ENCODE measurements around the gene NUCB2. TPM values are rescaled to one million over a fixed set of nuclear protein-coding genes. Genes with fewer than 3 reads are reported as not detected.

NUCB2 gene
- total and polyA plus RNA-seq, 10 of the 15 experiments (the other 5 are each of a cell fraction or from before 2014, with no cell fraction given), result 16.0 to 74.1 (median 52.1) TPM

- intact Hi-C loops (cut with micrococcal nuclease; ENCODE audit: unreplicated experiment), result loop anchor here (1.0 to 5.0 kb wide), 4 partner anchors 68 to 275 kb away; partner anchors contain the start of gene NCR3LG1
- in situ Hi-C loops (cut with MboI), result loop anchor here (5.0 kb wide), 1 partner anchor 278 kb away; no protein-coding TSS in a partner anchor
- SMC1A ChIA-PET (ENCODE audit: uncharacterized antibody, unreplicated experiment), result interaction anchor here (0.7 to 2.1 kb wide), 18 partner anchors 13 to 444 kb away, joined by 3 to 15 read pairs (median 4); partner anchors contain the start of genes KCNJ11, NUCB2 and PIK3C2A
- whole genome bisulfite sequencing (ENCODE audit: insufficient coverage, insufficient replicate concordance, low lambda C conversion rate, missing lambda C conversion rate), result 61% methylated on average over 7 of the region's 7 CpGs
- no peak overlapping the region for H3K9ac ChIP-seq (ENCODE audit: control insufficient read depth, insufficient read depth, low read length)
- POLR2A ChIA-PET, result interaction anchor here (1.1 kb wide), 1 partner anchor 48 kb away, joined by 3 read pairs; no protein-coding TSS in a partner anchor
- no peak for FAIRE-seq
- ATAC-seq, result no peak; the same call in 2 of the 3 replicates
- no peak for TF ChIP-seq BMI1 (IDR thresholded peaks at IDR 0.05; ENCODE audit: borderline replicate concordance)
- no TSS peak for BruUV-seq (replicated peaks)
- CTCF ChIA-PET, result interaction anchor here (0.7 to 3.0 kb wide), 41 partner anchors 8 to 502 kb away, joined by 3 to 40 read pairs (median 5); partner anchors contain the start of gene NUCB2
- no peak overlapping the region for H3K27ac ChIP-seq (ENCODE audit: control insufficient read depth, insufficient read depth)
- no peaks in the 10 kb centered on the region for H3K79me2 ChIP-seq (ENCODE audit: control insufficient read depth, insufficient read depth, low read length)
- no peak overlapping the region for H3K4me2 ChIP-seq (ENCODE audit: control insufficient read depth, insufficient read depth)
- DNase-seq (ENCODE audit: low read depth, low spot score), result no peak
- no peak overlapping the region for H3K4me3 ChIP-seq
- H2AFZ ChIP-seq (ENCODE audit: control insufficient read depth, low read depth, low read length), result no peak overlapping the region
- no peaks in the 10 kb centered on the region for H4K20me1 ChIP-seq (ENCODE audit: control insufficient read depth, insufficient read depth)
- RAD21 ChIA-PET (ENCODE audit: unreplicated experiment), result interaction anchor here (0.6 to 1.8 kb wide), 13 partner anchors 124 to 501 kb away, joined by 3 to 13 read pairs (median 4); partner anchors contain the start of gene KCNJ11
- no peaks in the 10 kb centered on the region for H3K36me3 ChIP-seq (ENCODE audit: control insufficient read depth in 2 of 2, insufficient read depth in 2 of 2, low read length in 1 of 2)
- no peaks in the 10 kb centered on the region; the same call in 2 of the 3 replicates for H3K9me3 ChIP-seq (replicated peaks; ENCODE audit: control insufficient read depth, insufficient read depth, low read length)
- H3K4me1 ChIP-seq (ENCODE audit: control insufficient read depth, insufficient read depth, low read length), result peaks cover 15% of the 10 kb centered on the region
- no peaks in the 10 kb centered on the region; a peak in 1 of 4 replicates for H3K27me3 ChIP-seq (replicated peaks in 1 of 2; ENCODE audit: control insufficient read depth in 2 of 2, insufficient read depth in 2 of 2, low read length in 1 of 2)
Measured at GRCh38 chr11:17229481-17230152, 46.9 kb upstream of the NUCB2 start.

GRCh38 chr11:17230867-17231851 lies 45.4 kb upstream of the NUCB2 start:
- no peaks in the 10 kb centered on the region for H3K36me3 ChIP-seq (ENCODE audit: control insufficient read depth in 2 of 2, insufficient read depth in 2 of 2, low read length in 1 of 2)
- FAIRE-seq (peak; percentile 44), DNase-seq (ENCODE audit: low read depth, low spot score) (peak; percentile 76), ATAC-seq (peak; percentile 97)
- H4K20me1 ChIP-seq (ENCODE audit: control insufficient read depth, insufficient read depth), result no peaks in the 10 kb centered on the region
- in situ Hi-C loops (cut with MboI), result no loop called here
- no peaks in the 10 kb centered on the region; the same call in 2 of the 3 replicates for H3K9me3 ChIP-seq (replicated peaks; ENCODE audit: control insufficient read depth, insufficient read depth, low read length)
- intact Hi-C loops (cut with micrococcal nuclease; ENCODE audit: unreplicated experiment), result loop anchor here (1.0 to 5.0 kb wide), 5 partner anchors 66 to 297 kb away; partner anchors contain the start of gene NCR3LG1
- no peak overlapping the region for H3K27ac ChIP-seq (ENCODE audit: control insufficient read depth, insufficient read depth)
- no peak overlapping the region for H2AFZ ChIP-seq (ENCODE audit: control insufficient read depth, low read depth, low read length)
- H3K79me2 ChIP-seq (ENCODE audit: control insufficient read depth, insufficient read depth, low read length), result no peaks in the 10 kb centered on the region
- ChIA-PET CTCF (interaction anchor here (0.9 to 3.0 kb wide), 28 partner anchors 9 to 364 kb away, joined by 3 to 40 read pairs (median 5); partner anchors contain the start of gene NUCB2), SMC1A (ENCODE audit: uncharacterized antibody, unreplicated experiment) (interaction anchor here (0.8 to 2.1 kb wide), 12 partner anchors 11 to 300 kb away, joined by 3 to 15 read pairs (median 6); no protein-coding TSS in a partner anchor), POLR2A (interaction anchor here (0.6 to 1.1 kb wide), 2 partner anchors 36 to 47 kb away, joined by 3 to 5 read pairs; no protein-coding TSS in a partner anchor), RAD21 (ENCODE audit: unreplicated experiment) (interaction anchor here (0.8 to 1.8 kb wide), 7 partner anchors 18 to 297 kb away, joined by 3 to 13 read pairs (median 4); partner anchors contain the start of gene KCNJ11)
- WGBS (ENCODE audit: insufficient coverage, insufficient replicate concordance, low lambda C conversion rate, missing lambda C conversion rate), result 3% methylated on average over 3 of the region's 3 CpGs
- BruUV-seq (replicated peaks), result no TSS peak
- peaks cover 15% of the 10 kb centered on the region for H3K4me1 ChIP-seq (ENCODE audit: control insufficient read depth, insufficient read depth, low read length)
- H3K9ac ChIP-seq (ENCODE audit: control insufficient read depth, insufficient read depth, low read length), result no peak overlapping the region
- H3K27me3 ChIP-seq (replicated peaks in 1 of 2; ENCODE audit: control insufficient read depth in 2 of 2, insufficient read depth in 2 of 2, low read length in 1 of 2), result no peaks in the 10 kb centered on the region; a peak in 1 of 4 replicates
- no peak overlapping the region for H3K4me2 ChIP-seq (ENCODE audit: control insufficient read depth, insufficient read depth)
- H3K4me3 ChIP-seq, result no peak overlapping the region
- TF ChIP-seq BCL3 (IDR thresholded peaks at IDR 0.05; ENCODE audit: borderline replicate concordance, insufficient read depth, low read depth, low read length, poor library complexity, severe bottlenecking) (peak; percentile 88), YBX1 (IDR thresholded peaks at IDR 0.05) (no peak), RBBP5 (conservative IDR thresholded peaks at IDR 0.05) (no peak), EGR1 (IDR thresholded peaks at IDR 0.05; ENCODE audit: borderline replicate concordance in 1 of 2, low read depth in 2 of 2, low read length in 2 of 2) (peak in 1 of 2 experiments; percentile 50; a peak in 1 of 3 replicates)
- TF ChIP-seq, protein P1, sequence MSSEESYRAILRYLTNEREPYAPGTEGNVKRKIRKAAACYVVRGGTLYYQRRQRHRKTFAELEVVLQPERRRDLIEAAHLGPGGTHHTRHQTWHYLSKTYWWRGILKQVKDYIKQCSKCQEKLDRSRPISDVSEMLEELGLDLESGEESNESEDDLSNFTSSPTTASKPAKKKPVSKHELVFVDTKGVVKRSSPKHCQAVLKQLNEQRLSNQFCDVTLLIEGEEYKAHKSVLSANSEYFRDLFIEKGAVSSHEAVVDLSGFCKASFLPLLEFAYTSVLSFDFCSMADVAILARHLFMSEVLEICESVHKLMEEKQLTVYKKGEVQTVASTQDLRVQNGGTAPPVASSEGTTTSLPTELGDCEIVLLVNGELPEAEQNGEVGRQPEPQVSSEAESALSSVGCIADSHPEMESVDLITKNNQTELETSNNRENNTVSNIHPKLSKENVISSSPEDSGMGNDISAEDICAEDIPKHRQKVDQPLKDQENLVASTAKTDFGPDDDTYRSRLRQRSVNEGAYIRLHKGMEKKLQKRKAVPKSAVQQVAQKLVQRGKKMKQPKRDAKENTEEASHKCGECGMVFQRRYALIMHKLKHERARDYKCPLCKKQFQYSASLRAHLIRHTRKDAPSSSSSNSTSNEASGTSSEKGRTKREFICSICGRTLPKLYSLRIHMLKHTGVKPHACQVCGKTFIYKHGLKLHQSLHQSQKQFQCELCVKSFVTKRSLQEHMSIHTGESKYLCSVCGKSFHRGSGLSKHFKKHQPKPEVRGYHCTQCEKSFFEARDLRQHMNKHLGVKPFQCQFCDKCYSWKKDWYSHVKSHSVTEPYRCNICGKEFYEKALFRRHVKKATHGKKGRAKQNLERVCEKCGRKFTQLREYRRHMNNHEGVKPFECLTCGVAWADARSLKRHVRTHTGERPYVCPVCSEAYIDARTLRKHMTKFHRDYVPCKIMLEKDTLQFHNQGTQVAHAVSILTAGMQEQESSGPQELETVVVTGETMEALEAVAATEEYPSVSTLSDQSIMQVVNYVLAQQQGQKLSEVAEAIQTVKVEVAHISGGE (CRISPR knock-in tag; IDR thresholded peaks at IDR 0.05), result no peak

Measured in GM12878 (cell line).